ENCODE measurements around the gene PRSS38.

The PRSS38 gene

DNA sequence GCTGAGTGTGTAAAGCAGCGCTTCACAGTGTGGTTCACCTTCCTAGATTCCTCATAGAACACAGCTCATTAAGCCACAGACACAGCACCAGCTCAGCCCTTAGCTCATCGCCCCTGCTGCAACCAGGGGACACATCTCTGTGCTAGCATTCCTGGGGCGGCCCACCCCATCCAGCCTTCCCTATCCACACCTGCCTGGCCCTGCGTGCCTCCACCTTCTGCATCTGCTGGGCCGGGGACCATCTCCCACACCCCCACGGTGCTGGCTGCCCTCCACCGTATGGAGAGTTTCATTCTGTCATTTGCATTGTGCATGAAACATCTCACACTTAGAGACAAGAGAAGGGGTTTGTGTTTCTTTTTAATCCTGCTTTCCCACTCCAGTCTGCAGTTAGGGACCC is 35.8 kb upstream of the PRSS38 start:
- no peak for DNase-seq

DNA sequence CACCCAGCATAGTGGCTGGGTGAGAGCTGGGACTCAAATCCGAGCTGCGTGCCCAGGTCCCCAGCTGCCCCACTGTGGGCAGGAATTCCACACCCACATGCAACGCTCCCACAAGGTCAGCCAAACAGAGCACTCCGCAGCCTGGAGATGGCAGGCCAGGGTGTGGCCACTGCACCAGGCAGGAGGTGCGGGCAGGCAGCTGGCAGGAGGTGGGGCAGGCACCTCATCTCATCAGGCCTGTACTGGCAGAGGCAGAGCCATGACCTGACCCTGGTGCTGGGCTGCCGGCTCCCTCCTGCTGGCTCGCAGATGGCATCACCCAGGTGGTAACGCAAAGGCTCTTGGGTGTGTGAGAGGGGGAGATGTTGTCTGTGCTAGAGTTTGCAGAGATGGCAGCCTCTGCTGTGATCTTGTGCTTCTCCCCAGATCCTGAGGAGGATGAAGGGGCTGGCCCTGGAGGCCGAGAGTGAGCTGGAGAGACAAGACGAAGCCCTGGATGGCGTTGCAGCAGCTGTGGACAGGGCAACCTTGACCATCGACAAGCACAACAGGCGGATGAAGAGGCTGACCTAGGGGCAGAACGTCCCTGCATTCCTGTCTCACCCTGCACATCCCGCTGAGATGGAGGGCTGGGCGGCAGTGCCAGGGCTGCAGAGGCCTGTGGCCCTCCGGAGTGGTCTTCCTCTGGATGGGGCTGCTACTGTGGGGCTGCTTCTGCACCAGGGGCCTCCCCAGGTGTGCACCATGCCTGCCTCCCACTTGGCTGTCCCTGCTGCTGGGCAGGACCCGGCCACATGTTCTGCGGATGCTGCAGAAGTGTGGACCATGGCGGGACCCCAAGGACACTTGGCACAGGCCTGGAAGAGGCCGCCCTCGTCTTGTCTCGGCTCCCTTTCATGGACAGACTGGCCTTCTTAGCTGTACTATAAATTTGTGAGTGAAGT is 35.1 kb upstream of the PRSS38 start:
- no peak for DNase-seq

DNA sequence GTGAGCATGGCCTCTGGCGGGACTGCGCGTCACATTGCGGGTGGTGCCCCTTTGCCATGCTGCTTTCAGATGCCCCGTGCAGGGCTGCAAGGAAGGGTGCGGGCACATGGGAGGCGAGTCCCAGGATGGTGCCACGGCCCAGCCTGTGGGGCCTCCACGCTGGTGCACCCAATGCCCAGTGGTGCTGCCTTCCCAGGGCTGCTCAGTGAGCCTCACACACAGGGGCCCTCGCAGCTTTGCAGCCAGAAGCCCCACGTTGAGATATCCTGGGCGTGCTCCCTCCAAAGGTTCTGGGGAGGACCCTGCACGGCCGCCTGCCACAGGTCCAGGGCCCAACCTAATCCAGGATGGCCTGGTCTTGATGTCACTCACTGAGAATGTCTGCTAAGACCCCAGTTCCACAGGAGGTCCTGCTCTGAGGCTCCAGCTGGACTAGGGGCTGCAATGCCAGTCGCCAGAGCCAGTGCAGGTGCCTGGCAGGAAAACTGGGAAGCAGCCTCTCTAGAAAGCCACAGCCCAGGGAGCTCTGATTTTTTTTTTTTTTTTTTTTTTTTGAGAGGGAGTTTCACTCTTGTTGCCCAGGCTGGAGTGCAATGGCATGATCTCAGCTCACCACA is 34.1 kb upstream of the PRSS38 start:
- DNase-seq, result no peak

DNA sequence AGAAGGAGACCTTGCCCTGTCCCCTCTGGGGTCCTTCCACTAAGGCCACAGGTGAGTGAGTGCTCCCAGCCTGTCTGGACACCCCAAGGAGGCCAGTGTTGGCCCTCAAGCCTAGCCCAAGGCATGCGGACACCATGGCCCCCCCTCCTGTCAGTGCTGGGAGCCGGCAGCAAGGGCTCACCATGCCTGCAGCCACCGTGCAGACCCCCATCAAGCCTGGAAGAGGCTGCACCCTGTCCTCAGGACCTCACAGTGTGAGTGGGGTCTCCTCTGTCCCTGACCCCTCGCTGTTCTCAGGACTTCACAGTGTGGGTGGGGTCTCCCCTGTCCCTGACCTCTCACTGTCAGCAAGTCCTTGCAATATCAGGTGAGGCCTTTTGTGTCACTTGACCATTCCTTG is 33.2 kb upstream of the PRSS38 start:
- DNase-seq, result no peak

DNA sequence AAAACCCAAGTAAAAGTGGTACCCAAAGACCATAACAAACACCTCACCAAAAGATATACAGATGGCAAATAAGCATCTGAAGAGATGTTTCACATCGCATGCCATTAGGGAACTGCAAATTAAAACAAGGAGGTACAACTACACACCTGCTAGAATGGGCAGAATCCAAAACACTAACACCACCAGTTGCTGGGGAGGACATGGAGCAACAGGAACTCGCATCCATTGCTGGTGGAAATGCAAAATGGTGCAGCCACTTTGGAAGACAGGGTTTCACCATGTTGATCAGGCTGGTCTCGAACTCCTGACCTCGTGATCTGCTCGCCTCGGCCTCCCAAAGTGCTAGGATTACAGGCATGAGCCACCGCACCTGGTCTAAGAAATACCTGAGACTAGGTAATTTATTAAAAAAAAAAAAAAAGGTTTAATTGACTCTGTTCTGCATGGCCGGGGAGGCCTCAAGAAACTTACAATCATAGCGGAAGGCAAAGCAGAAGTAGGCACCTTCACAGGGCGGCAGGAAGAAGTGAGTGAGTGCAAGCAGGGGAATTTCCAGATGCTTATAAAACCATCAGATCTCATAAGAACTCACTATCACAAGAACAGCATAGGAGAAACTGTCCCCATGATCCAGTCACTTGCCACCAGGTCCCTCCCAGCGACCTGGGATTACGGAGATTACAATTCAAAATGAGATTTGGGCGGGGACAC is 30.2 kb upstream of the PRSS38 start:
- DNase-seq, result no peak

DNA sequence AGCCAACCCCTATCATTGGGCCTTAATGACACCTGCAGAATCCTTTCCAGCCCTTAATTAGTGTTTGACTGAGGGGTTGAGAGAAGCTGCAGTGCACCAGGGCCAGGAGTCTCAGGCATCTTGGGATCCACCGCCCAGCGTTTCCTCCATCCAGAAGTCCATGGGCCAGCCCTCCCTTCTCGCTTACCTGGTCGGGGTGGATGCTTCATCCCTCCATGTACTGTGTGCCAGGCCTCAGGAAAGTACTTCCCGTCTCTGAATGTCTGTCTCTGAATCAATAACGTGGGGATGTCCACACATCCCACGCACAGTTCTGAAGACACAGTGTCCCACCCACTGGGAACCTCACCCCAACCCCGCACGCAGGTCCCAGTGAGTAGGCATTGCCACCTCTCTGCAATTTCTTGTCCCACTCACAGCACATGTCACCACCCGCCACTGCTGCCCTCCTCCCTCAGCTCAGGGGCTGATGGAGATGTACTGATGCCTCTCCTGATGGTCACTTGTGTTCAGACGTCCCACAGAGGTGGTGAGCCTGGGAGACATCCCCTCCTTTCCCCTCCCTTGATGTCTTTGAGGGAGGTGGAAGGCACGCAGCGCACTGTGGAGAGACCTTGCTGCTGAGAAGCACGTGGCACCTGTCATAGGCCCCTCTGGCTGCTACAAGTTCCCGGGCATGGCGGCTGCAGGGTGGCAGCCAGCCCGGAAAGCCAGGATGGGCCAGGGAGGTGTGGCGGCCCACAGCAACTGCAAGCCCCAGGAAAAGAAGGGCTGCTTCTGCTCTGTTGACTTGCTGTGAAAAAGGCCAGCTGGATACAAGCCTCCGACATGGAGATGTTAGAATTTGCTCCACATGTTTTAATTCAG is 29.4 kb upstream of the PRSS38 start:
- DNase-seq, result no peak

DNA sequence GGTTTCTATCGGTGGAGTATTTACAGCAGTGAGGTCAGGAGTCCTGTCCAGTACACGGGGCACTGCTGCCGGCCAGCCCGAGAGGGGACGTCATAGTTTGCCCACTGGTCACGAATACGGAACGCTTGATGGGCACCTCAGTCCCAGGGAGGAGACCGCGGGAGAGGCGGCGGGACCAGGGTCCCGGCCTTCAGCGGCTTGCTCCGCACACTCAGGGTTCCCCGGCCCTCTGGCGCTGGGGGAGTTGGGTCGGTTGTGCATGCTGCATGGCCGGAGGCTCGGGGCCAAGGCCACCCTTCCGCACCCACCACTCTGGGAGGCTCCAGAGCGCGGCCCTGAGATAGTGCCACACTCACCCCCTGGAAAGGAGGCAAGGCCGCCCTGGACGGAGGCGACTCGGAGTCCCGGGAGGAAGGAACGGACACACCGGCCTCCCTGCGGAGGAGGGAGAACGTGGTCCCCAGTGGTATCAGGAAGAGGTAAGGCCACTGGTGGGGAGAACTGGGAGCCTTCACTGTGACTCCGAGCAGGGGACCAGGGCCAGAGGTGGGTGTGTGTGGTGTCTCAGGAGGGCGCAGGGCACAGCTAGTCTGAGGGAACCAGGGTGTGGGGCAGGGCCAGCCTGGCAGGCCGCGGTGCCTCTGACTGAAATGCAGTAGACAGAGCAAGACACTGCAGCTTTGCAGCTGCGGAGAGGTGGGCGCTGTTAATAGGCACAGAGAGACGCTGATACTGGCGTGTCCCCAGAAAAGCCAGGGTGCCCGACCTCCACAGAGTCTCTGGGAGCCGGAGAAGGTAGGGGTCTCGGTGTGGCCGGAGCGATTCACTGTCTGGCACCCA is 28.6 kb upstream of the PRSS38 start:
- DNase-seq, result peak; percentile 41

DNA sequence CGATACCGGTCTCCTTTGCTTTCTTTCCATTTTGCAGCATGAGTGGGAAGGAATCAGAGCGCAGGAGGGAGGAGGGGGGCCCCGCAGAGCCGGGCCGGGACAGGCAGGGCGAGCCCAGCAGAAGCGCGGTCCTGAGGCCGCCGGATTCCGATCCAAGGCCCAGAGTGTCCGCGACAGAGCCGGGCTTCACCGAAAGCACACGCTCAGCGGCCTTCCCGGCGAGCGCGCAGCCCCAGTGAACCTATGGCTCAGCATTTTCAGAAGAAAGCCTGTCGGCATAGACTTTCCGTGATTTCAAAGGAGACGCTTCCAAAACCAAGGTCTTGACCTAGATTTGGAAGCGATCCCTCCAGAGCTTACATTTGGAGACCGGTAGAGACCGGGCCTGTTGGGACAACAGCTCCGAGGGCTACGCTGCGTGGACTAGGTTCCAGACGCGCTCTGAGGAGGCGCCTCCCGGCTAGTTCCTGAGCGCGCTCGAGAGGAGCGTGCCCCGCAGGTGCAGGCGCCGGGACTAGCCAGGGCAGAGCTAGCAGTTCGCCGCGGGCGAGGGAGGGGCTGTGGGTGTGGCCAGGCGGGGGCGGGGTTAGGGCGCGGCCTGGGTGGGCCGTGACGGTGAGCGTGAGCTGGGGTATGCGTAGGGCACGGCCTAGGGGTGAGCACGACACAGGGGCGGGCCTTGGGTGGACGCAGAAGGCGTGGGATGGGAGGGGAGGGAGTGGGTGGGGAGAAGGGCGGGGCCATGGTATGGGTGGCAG is 27.8 kb upstream of the PRSS38 start:
- peak; percentile 84 for DNase-seq

DNA sequence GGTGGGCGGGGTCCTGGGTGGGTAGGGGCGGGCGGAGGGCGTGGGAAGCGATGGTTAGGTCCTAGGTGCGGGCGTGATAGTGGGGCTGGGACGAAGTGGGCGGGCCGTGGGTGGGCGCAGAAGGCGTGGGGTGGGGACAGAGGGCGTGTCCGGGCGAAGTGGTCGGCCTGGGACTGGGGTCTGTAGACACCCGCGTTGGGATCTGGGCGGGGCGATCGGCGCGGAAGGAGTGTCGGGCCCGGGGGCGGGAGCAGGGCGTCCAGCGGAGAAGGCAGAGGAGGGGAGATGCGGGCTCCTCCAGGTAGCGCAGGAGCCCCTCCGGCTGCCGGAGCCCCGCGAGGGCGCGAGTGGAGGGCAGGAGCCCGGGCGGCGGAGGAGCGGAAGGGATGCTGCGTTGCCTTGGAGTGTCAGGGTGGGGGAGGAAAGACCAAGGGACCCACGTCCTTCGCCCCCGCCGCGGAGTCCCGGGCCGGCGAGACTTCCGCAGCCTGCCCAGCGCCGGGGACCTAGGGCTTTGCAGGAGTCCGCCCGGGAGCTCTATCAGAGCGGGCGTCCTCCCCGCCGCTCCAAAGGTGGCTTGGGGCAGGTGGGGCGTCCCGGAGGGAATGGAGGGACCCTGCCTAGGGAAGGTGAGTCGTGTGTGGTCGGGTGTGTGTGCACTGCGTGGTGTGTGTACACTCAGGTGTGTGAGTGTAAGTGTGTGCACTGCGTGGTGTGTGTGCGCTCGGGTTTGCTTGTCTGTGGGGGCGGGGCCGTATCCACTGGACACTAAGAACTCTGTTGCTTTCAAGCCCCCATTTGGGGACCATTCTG is 27.0 kb upstream of the PRSS38 start:
- DNase-seq, result peak; percentile 73

DNA sequence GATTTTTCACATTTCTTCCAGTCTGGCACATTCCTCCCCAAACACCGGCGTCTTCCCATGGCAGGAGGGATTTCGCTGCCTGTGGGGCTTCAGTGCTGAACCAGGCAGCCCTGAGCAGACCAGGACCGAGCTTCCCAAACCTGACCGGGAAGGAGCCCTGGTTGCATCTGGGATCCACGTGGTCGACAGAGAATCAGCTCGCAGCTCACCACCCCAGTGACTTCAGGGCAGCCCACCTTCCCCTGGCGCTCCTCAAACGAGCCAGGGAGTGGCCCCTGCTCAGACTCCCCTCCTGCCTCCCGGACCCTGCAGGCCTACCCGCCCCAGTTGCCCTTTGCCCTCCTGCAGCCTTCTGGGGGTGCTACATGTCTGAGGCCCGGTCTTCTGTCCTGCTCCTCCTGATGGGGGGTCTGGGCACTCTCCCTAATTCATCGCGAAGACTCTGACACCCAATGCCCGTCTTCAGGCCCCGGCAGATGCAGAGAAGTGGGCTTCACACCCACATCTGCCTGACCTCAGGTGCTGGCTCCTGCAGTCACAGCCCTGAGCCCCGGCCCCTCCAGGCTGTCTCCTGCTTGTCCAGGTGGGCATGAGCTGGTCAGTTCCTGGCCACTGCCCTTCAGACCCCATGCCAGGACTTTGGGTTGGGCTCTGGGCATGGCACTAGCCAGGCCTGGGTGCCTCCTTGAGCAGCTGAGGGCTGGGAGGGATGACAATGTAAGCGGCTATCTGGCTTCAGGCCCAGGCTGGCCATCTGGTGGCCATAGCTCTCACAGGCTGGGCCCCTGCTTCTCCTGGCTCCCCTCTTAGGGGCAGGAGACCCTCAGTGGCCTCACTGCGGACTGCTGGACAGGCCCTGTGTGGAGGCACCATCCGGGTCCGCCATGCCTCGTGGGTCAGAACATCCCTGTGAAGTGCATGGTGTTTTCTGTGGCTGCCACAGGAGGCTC is 26.1 kb upstream of the PRSS38 start:
- peak; percentile 19 for DNase-seq

DNA sequence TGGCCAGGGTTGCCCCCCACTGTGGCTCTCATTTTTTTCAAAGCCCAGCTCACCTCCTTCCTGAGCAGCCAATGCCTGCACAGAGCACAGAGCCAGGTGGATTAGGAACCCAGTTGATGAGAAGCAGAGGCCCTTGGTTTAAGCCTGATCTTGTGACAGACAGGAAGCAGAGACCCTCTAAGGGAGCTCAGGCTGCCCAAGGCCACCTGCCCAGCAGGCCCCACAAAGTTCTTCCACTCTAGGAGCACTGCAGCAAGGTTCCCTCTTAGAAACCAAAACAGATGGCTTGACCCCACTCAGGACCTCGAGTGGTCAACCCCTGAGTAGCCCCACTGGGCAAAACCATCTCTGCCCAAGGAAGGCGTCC is 25.5 kb upstream of the PRSS38 start:
- no peak for DNase-seq

DNA sequence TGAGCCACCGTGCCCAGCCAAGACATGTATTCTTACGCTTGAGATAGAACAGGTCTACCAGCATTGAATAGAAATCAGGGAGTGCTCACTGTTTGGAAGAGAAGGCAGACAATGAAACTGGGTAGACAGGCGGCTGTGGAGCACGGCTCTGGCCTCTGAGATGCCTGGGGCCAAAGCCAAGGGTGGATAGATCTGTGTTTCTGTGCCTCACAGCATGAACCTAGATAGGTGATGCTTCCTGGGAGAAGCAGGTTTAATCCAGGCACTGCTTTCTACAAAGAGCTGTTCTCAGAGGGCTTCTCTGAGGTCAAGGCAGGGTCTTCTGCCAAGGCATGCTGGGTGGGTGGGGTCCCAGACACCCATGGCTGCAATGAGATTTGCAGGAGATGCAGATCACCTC is 24.6 kb upstream of the PRSS38 start:
- DNase-seq, result no peak

DNA sequence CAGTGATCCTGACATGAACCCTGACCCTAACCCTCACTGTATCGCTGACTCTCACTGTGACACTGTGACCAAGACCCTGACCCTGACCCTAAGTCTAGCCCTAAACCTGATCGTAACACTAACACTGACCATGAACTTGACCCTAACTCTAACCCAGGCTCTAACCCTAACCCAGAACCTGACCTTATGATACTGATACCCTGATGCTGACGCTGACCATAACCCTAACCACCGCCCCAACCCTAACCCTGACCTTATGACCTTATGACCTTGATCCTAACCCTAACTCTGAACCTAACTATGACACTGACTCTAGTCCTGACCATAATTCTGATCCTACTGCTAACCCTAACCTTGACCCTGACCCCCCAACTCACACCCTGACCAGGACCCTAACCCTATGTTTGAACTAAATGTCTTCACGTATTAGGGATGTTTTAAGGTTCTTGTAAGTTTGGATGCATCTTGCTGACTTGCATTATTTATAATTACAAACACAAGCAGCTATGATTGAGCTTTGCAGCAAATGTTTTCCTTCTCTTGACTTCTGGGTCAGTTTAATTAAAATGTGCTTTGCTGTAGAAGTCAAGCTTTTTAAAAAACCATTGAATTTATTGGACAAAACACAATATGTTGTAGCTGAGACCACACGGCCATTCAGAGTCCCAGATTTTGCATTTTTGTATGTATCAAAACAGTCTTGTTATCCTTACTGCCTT is 23.9 kb upstream of the PRSS38 start:
- DNase-seq, result no peak

DNA sequence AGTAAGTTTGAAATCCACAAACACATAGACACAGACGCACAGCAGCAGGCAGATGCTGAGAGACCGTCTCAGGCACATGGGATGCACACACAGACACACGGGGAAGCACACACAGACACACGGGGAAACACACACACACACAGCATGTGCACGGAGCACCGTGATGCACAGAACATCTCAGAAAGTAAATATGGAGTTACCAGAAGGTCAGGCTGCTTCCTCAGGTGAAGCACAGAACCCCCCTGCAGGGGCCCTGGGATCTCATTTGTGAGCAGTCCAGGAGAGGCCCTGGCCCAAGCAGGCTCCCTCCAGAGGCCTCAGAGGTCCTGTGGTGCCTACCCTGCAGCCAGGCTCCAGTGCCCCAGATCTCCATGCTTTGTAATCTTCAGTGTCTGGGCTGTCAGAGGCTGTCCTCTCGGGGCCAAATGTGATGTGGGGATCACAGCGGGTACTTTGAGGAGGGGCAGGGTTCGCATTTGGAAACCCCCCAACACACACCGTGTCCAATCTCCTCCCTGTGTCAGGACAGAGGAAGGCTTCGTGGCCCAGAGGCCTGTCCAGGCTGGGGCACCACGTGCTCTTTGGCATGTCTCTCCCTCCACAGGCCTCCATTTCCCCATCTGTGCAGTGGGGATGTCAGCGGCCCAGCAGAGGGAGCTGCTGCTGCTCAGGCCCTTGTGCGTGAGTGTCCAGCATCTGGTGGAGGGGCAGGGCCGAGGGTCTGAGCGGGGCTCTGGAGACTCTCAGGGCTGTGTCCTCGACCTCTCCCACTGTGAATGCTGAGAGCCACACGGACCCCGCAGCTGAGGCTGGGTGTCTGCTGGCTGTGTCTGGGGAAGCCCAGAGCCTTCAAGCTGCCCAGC is 23.0 kb upstream of the PRSS38 start:
- no peak for DNase-seq

DNA sequence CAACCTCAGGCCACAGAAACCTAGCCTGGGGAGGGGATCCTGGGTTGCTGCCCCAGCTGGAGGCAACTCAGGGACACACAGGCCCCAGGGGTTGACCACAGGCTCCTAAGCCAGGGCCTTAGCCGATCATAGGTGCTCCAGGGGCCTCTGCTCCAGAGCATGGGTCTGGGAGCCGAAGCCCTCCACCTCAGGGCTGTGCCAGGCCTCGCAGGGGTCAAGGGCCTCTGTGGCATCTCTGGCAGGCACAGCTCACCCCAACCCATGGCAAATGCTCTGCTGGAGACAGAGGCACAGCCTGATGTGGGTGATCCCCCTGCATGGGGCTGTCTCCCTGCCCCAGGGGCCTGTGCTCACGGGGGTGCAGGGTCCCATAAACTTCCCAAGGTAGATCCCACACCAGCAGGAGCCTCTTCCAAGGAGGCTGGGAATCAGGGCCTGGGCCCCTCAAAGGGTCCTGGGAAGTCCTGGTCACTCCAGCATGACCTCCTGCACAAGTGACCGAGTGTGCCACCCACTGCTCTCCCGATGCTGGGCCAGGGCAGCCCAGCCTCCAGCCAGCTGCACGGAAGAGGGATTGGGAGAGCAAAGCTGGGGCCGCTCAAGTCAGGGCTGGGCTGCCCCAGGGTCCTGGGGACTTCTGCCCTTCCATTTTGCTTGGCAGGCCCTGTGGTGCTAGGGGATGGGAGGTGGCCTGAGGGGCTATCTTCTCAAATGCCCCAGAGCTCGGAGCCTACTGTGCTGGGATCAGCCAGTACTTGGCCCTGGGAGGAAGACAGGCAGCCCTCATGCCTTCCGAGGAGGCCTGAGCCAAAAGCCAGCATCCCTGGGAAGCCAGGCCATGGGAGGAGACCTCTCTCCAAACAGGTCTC is 22.2 kb upstream of the PRSS38 start:
- DNase-seq, result no peak
